Spleen (tissue), 13 donors: ENCODE results near the gene C20orf144. TPM values are rescaled to one million over a fixed set of nuclear protein-coding genes. Genes with fewer than 3 reads are reported as not detected.

Source experiments
- DNase-seq: peaks from one replicate; pipeline ENCODE4 v3.0.0-alpha.2; 2020
- H3K27ac ChIP-seq, 8 donors: fragments of 200-600 bp; sonication (generic) in 7 of 8; 1 replicate in 4 of 8; 2 replicates in 4 of 8; pipeline versions ENCODE4 v1.5.0 to v1.8.0; 2016 to 2021; ENCODE audit warnings: inconsistent platforms in 4 of 8, mild to moderate bottlenecking in 4 of 8, moderate library complexity in 1 of 8
- H3K27me3 ChIP-seq, 7 donors: fragments of 200-600 bp; sonication (generic) in 6 of 7; replicated peaks in 1 of 7; 1 replicate in 4 of 7; 2 replicates in 3 of 7; pipeline versions ENCODE4 v1.5.0 to v1.8.0; 2016 to 2021; ENCODE audit warnings: inconsistent platforms in 3 of 7, mild to moderate bottlenecking in 1 of 7
- H3K36me3 ChIP-seq, 6 donors: fragments of 200-600 bp; sonication (generic) in 5 of 6; 1 replicate in 4 of 6; 2 replicates in 2 of 6; pipeline versions ENCODE4 v1.5.0 to v1.8.0; 2016 to 2021; ENCODE audit warnings: inconsistent platforms in 2 of 6
- H3K4me1 ChIP-seq, 6 donors: fragments of 200-600 bp; sonication (generic) in 5 of 6; 1 replicate in 3 of 6; 2 replicates in 3 of 6; pipeline versions ENCODE4 v1.5.0 to v1.8.0; 2016 to 2021; ENCODE audit warnings: inconsistent platforms in 3 of 6
- H3K4me3 ChIP-seq, 8 donors: fragments of 200-600 bp; sonication (generic) in 7 of 8; 1 replicate in 4 of 8; 2 replicates in 4 of 8; pipeline versions ENCODE4 v1.5.0 to v1.8.0; 2016 to 2021; ENCODE audit warnings: inconsistent platforms in 4 of 8, mild to moderate bottlenecking in 4 of 8, moderate library complexity in 2 of 8
- H3K9me3 ChIP-seq, 8 donors: fragments of 200-600 bp; sonication (generic) in 7 of 8; 1 replicate in 4 of 8; 2 replicates in 4 of 8; pipeline versions ENCODE4 v1.5.0 to v1.8.0; 2016 to 2021; ENCODE audit warnings: inconsistent platforms in 4 of 8
- POLR2A ChIP-seq, 3 donors: fragments of 450-650 bp; IDR thresholded peaks; one replicate each; pipeline ENCODE4 v1.5.1; 2017; ENCODE audit warnings: antibody characterized with exemption in 3 of 3, mild to moderate bottlenecking in 1 of 3
- POLR2AphosphoS5 ChIP-seq, 3 donors: sonication (generic); formaldehyde crosslinking; IDR thresholded peaks; one replicate each; pipeline ENCODE4 v1.5.1; 2017; ENCODE audit warnings: antibody characterized with exemption in 3 of 3
- WGBS, 5 donors: extraction: QIAGEN DNeasy Blood & Tissue Kit in 3 of 5; methylation state at CpG; one replicate each; pipeline versions ENCODE4 v1.1.5 to v1.1.7; 2013 to 2018; 5-methylcytosine and 5-hydroxymethylcytosine counted together
- intact Hi-C: fragments of 100-400 bp; cut with DNase I; formaldehyde crosslinking; loops from one replicate; pipeline ENCODE4 v1.15.0; 2023; ENCODE audit warnings: low total_unique reads
- long read RNA-seq, 2 donors: transcript quantifications; one replicate each; lab custom pipeline, GENCODE V29; 2026
- polyA plus RNA-seq, 3 donors: library from polyadenylated mRNA; stranded (reverse); fragments of 200-250 nt; gene quantifications; one replicate each; pipeline ENCODE4 v1.2.1, GENCODE V29; 2013
- total RNA-seq, 7 donors: library from RNA; depleted of rRNA in 3 of 7; stranded (reverse); fragments of >200 nt in 3 of 7; fragmentation: NEBNext Ultra II Directional in 4 of 7; extraction: Animal tissue kit (Norgen Biotek cat#: 25700) in 4 of 7; gene quantifications; one replicate each; pipeline versions ENCODE4 v1.1.0 to v1.2.1, GENCODE V29; 2016 to 2021
- TF ChIP-seq, protein P1 (sequence below), 11 experiments: fragments of 200-600 bp in 7 of 11; fragments of 450-650 bp in 4 of 11; sonication (generic) in 4 of 11; IDR thresholded peaks in 8 of 11; conservative IDR thresholded peaks in 3 of 11; 1 replicate in 7 of 11; 2 replicates in 4 of 11; pipeline versions ENCODE4 v1.4.0 to v1.8.0; 2016 to 2021; ENCODE audit warnings: antibody characterized with exemption in 11 of 11, inconsistent platforms in 4 of 11, mild to moderate bottlenecking in 1 of 11
- donor health status: healthy with polysubstance abuse.
- donor health status: DM: no; HTN: no; CAD: no; lungs with moderate emphysema.
- donor health status: DM: no; HTN: no; CAD: no.
- donor health status: Bipolar disorder and iron deficiency.
- donor health status: healthy.
- donor health status: DM: no; HTN: no; CAD: no.
- donor health status: DM: yes; HTN: yes; CAD: no.

The C20orf144 gene
- total RNA-seq (under 1 TPM in 1 of 7 donors, not detected in 6; 0.14 TPM), polyA plus RNA-seq (under 1 TPM in 2 of 3 donors, not detected in 1; 0.06 to 0.09 TPM)
- long read RNA-seq, donor 1: 0 reads
- long read RNA-seq, donor 2: 0 reads

DNA sequence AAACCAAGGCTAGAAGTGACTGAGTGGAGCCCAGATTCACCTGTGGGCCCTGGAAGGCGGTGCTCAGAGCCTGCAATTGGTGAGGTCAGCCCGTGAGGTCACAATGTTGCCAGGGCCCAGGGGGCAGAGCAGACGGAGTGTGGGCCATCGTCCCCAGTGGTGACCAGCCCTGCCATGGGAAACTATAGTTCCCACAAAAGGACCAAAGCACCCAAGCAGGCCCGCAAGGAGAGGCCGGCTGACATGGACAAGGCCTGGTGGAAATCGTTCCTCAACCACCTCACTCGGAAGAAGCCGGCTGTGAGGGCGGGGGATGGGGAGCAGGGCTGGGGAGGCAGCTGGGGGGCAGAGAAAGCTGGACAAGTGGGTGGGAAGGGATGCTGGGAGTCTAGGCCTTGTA, at the start of gene C20orf144:
Gene C20orf144, plus strand, starts transcription at position 156 of the 400 bp plus-strand sequence. Its CDS starts 19 bp downstream, at position 175.
- intact Hi-C loops: no loop called here
- Histone ChIP-seq H3K4me1 (peaks cover 0 to 46% (median 32%) of the 10 kb centered on the region in 6 donors), H3K27me3 (no peaks in the 10 kb centered on the region), H3K36me3 (peaks cover 0 to 31% (median 8%) of the 10 kb centered on the region in 6 donors), H3K9me3 (no peaks in the 10 kb centered on the region), H3K4me3 (peak within 1 kb of the TSS; percentile 65 to 93 (median 71)), H3K27ac (peak within 1 kb of the TSS; percentile 88 to 96 (median 92))
- WGBS, 5 donors: 90 to 97% (median 96%) methylated on average over 10 of the region's 10 CpGs
- TF ChIP-seq, protein P1, sequence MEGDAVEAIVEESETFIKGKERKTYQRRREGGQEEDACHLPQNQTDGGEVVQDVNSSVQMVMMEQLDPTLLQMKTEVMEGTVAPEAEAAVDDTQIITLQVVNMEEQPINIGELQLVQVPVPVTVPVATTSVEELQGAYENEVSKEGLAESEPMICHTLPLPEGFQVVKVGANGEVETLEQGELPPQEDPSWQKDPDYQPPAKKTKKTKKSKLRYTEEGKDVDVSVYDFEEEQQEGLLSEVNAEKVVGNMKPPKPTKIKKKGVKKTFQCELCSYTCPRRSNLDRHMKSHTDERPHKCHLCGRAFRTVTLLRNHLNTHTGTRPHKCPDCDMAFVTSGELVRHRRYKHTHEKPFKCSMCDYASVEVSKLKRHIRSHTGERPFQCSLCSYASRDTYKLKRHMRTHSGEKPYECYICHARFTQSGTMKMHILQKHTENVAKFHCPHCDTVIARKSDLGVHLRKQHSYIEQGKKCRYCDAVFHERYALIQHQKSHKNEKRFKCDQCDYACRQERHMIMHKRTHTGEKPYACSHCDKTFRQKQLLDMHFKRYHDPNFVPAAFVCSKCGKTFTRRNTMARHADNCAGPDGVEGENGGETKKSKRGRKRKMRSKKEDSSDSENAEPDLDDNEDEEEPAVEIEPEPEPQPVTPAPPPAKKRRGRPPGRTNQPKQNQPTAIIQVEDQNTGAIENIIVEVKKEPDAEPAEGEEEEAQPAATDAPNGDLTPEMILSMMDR (IDR thresholded peaks at IDR 0.05 in 8 of 11, conservative IDR thresholded peaks at IDR 0.05 in 3 of 11): no peak
- TF ChIP-seq POLR2AphosphoS5 (IDR thresholded peaks at IDR 0.05) (no peak), POLR2A (IDR thresholded peaks at IDR 0.05) (no peak)
- no peak for DNase-seq

DNA sequence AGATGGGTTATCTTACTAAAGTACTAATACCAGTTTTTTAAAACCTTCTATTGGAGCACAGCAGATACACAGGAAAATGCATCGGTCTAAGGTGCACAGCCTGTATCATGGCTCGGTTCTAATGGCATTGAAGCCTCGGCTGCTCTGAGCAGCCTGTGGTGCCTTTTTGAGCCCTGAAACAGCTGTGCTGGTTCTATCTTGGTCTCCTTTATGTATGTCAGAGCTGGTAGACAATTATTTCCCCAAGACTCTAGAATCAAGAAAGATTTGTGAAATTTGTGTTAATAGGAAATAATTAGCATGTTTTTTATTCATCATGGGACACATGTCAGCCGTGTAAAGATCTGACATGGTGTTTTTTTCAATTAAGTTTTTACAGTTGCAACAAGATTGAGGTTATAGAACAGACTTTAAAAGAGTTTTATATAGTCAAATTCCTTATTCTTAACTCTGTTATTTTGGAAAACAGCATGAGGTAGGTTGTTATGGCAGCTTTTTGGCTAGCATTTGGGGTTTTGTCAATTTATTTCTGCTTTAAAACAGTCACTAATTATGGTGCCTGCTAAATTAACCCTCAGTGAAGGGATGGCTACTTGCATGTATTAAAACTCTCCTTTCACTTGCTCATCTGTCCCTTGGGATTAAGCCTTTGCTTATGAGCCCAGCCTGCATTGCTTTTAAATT, 40.3 kb upstream of the C20orf144 start:
- Histone ChIP-seq H3K36me3 (peaks cover 3 to 92% (median 38%) of the 10 kb centered on the region in 6 donors), H3K4me1 (peaks cover 0 to 10% (median 0%) of the 10 kb centered on the region in 6 donors), H3K27me3 (no peaks in the 10 kb centered on the region), H3K9me3 (no peaks in the 10 kb centered on the region), H3K4me3 (no peak overlapping the region), H3K27ac (no peak overlapping the region)
- WGBS, 5 donors: 87 to 95% (median 92%) methylated on average over 4 of the region's 4 CpGs
- TF ChIP-seq, protein P1 (IDR thresholded peaks at IDR 0.05 in 8 of 11, conservative IDR thresholded peaks at IDR 0.05 in 3 of 11): no peak
- no peak for TF ChIP-seq POLR2AphosphoS5 (IDR thresholded peaks at IDR 0.05)
- TF ChIP-seq POLR2A (IDR thresholded peaks at IDR 0.05): no peak
- DNase-seq: no peak
- intact Hi-C loops: no loop called here

DNA sequence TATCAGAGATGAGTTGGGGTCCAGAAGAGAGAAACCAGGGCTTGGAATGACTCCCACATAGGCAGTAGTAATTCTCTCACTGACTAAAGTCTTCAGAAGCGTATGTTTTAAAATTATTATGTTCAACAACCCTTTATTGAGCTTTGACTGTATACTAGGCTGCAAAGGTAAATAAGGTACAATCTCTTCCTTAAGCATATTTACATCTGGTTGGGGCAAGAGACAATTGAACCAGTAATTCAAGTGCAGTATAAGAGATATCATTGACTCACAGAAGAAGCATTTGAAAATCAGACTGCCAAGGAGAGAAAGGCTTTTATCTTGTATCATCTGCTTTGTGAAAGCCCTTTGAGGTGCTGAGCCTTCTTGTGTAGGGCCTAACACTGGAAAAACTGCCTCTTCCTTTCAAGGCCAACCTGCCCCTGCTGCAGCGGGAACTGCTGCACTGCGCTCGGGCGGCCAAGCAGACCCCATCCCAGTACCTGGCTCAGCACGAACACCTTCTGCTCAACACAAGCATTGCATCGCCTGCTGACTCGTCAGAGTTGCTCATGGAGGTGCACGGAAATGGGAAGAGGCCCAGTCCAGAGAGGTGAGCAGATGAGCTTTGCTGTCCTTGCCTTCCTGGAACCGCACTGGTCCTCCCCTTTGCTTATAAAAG, 39.3 kb upstream of the C20orf144 start:
- no peak for DNase-seq
- Histone ChIP-seq H3K4me3 (no peak overlapping the region), H3K27ac (no peak overlapping the region), H3K9me3 (no peaks in the 10 kb centered on the region), H3K4me1 (peaks cover 0 to 10% (median 0%) of the 10 kb centered on the region in 6 donors), H3K36me3 (peaks cover 3 to 96% (median 39%) of the 10 kb centered on the region in 6 donors), H3K27me3 (no peaks in the 10 kb centered on the region)
- TF ChIP-seq POLR2AphosphoS5 (IDR thresholded peaks at IDR 0.05): no peak
- no peak for TF ChIP-seq POLR2A (IDR thresholded peaks at IDR 0.05)
- TF ChIP-seq, protein P1 (IDR thresholded peaks at IDR 0.05 in 8 of 11, conservative IDR thresholded peaks at IDR 0.05 in 3 of 11): no peak
- WGBS, 5 donors: 96 to 98% (median 97%) methylated on average over 10 of the region's 10 CpGs
- intact Hi-C loops: no loop called here

DNA sequence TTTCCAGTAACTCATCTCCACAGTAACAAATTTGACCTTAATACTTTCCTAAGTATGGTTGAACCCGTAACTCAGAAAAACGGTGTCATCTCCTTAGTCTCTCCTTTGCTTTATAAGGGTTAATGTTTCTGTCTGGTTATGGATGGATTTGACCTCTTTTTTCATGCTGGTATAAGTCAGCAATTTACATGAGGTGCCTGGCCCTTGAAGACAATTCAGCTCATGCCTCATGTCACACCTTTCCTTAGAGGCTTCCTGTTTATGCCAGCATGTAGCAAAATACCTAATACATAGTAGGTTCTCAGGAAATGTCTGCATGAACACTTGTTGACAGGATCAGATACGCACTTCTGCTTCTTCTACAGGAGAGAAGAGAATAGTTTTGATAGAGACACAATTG, 37.7 kb upstream of the C20orf144 start:
- Histone ChIP-seq H3K36me3 (peaks cover 3 to 97% (median 46%) of the 10 kb centered on the region in 6 donors), H3K27ac (peak overlapping the region in 3 of 8 donors; percentile 34 to 68 (median 51)), H3K4me3 (no peak overlapping the region), H3K27me3 (no peaks in the 10 kb centered on the region), H3K4me1 (peaks cover 0 to 10% (median 0%) of the 10 kb centered on the region in 6 donors), H3K9me3 (no peaks in the 10 kb centered on the region)
- TF ChIP-seq POLR2AphosphoS5 (IDR thresholded peaks at IDR 0.05) (no peak), POLR2A (IDR thresholded peaks at IDR 0.05) (no peak)
- TF ChIP-seq, protein P1 (IDR thresholded peaks at IDR 0.05 in 8 of 11, conservative IDR thresholded peaks at IDR 0.05 in 3 of 11): no peak
- DNase-seq: no peak
- intact Hi-C loops: no loop called here
- 81 to 87% (median 84%) methylated on average over 3 of the region's 3 CpGs for WGBS, 5 donors
